CD4-positive, alpha-beta T cell treated with Interleukin-15 for 1 hour (primary cell): Measurements from ENCODE around the gene FLRT1.
"Not testable (repeated sequence)": the region's sequence is repeated elsewhere in the genome, so short reads cannot be mapped to it uniquely, and the experiment has no call there.

Source experiments
- DNase-seq: peaks from one replicate; pipeline ENCODE4 v3.0.0-alpha.2; 2020

FLRT1 gene

DNA sequence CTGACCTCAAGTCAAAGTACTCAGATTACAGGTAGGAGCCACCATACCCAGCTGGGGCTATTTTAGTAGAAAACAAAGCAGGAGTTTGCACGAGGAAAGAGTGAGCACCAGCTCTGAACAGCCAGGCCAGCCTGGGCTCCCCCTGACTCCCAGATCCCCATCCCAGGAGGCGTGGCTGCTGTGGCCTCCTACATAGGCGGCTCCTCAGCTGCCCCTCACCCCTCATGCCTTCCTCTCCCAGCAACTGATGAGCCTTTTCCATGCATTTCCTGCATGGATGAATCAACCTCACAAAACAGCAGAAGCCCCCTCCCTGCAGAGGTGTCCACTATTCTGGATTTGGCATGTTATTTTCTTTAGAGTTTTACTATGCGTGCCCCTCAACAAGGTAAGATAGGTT is 10.5 kb upstream of the FLRT1 start:
- DNase-seq = no peak

DNA sequence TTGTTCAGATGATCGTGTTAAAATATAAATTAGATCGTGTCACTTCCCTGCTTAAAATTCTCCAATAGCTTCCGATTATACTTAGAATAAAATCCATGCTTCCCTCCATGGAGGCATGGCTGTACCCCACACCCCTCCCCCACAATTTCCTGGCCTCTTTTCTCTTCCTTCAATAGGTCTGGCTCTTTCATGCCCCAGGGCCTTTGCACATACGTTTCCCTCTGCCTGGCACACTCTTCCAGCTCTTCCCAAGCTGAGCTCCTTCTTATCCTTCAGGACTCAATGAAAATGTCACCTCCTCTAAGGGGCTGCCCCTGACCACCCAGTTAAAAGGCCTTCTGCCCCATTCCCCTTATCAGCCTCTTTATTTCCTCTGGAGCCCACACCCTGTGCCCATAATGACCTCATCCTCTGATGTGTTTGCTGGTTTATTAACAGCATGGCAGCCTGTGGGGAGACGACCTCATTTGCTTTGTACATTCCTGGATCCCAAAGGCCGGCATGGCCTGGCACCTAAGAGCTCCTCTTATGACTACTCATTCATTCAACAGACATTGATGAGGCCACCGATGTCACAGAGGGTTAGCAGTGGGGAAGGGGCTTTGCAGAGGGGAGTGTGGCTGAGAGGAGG is 9.0 kb upstream of the FLRT1 start:
- no peak for DNase-seq

DNA sequence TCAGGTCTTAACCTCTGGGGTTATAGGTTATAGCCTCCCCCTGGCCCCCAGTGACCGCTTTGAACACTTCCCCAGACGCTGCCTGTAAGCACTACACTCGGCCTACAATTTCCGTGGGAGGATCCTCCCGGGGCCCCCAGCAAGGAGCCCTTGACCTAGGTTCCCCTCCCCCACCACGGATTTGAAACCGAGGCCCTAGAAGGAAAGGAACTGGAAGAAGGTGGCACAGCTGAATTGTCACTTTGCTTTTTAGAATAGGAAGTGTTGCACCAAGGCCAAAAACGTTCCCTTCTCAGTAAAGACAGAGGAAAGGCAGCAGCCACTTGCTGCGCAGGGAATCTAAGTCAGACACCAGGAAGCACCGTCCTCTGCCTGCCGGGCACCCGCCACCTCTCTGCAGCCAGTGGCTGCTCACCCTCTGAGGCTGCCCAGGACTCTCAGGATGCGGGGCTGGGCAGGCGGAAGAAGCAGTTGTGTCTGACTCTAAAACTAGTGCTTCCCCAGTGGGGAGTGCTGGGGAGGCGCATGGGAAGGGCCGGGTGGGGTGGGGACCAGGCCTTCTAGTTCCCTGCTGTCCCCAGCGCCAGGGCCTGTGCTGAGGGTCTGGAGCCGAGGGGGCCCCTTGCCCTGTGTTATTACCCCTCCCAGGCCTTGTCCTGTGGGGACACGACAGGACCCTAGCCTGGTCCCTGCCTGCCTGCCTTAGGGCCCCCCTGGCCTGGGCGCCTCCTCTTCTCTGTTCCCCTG is 7.9 kb upstream of the FLRT1 start:
- no peak for DNase-seq

DNA sequence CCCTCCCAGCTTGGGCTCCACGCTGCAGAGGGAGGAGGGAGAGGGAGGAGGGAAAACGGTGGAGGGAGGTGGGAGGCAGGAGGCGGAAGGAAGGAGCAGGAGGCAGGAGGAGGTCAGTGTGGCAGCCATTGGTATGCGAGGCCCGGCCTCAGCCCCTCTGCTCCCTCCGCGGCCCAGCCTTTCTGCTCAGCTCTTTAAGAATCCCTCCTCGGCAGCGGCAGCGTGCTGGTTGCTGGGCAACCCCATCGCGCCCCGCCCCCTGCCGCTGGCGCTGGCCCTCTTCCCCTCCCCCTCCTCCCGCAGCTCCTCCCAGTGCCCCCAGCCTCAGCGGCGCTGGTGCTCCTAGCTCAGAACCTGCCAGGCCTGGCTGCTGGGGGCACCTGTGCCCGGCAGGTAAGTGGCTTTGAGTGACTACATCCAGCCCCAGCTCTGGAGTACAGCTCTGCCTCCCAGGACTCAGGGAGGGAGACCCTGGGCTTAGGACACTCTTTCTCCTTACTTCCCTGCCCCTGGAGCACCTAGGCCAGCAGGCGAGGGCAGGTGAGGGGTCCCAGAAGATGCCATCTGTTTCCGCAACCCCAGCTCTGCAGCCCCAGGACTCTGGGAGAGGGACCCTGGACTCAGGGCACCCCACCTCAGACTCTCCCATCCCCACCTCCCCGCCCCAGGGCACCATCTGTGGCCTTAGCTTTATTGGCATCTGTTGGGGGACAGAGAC is 7.2 kb upstream of the FLRT1 start:
- no peak for DNase-seq

DNA sequence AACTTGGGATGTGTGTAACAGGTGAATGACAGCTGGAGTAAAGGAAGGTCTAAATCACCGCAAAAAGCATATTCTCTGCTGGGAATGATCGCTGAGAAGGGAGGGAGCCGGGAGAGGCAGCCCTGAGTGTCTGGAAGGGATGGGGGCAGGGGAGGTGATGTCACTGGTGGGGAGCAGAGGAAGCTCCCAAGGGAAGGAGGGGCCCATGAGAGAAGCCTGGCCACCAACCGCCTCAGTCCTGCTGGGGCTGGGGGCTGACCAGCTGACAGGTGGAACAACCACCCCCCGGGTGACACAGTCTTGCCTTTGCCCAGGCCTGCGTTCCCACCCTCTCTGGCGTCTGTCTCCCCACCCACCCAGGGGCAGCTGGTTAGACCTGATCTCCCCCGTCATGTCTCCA is 6.0 kb upstream of the FLRT1 start:
- no peak for DNase-seq

DNA sequence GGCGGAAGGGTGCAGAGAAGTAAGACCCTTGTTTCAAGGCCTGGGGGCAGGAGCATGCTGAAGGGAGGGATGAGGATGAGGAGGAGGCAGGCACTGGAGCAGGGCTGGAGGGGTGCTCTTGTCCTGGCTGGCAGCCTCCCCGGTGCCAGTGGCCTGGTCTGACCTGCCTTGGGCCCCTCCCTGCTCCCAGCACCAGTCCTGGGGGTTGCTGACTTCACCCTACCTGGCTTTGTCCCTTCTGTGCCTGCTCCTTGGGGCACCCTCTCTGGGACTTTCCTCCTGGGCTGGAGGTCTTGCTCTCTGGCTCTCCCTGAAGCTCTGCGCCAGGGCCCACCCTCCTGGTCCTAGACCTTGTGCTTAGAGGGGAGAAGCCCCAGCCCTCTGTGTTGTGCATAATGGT is 4.7 kb upstream of the FLRT1 start:
- no peak for DNase-seq

DNA sequence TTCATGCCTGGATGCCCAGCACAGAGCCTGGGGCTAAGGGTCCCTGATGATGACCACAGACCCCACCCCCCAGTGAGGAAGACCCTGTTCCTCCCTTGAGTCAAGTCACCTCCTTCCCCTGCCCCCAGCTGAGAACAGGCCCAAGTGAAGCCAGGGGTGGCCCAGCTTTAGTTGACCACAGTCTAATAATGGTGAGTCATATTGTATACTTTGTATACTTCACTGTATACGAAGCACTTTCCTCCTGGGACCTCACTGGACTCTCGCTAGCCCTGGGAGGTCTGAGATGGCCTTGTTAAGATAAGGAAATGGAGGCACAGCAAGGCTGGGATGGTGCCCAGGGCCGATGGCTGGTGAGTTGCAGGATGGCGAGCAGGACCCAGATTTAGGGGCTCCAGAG is 3.7 kb upstream of the FLRT1 start:
- DNase-seq = no peak

DNA sequence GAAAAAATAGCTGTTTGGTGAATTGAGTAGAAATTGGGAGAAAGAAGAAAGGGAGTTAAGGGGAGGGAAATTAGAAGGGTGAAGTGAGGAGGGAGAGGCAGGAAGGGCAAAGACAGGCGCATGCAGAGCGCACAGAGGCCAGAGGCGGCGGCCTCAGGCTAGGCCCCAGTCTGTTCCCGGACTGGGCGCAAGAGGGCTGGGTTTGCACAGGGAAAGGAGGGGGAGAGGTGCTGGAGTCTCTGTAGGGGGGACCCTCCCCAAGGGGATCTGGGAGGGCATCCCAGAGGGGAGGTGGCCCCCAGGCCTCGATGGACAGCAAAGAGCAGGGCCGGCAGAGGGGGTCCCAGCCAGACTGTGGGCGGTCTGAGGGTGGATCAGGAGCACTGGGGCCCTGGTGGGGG is 1.3 kb upstream of the FLRT1 start:
- no peak for DNase-seq

DNA sequence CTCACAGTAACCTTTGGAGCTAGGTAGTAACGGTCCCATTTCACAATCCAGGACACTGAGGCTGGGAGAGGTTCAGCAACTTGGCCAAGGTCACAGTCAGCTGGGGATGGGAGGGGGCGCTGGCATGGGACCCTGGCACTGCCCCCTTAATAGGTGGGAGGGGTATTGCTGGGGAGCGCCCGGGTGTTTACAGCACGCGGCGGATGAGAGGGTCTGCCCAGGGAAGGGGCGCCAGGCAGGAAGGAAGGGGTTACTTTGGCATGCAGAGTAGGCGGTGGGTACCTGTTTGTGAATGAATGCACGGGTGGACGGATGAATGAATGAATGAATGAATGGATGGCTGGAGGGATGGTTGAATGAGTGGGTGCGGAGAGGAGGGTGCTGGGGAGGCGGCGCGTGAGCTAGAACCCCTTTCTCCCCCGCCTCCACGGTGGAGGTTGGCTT is 628 bp upstream of the FLRT1 start:
- no peak for DNase-seq

DNA sequence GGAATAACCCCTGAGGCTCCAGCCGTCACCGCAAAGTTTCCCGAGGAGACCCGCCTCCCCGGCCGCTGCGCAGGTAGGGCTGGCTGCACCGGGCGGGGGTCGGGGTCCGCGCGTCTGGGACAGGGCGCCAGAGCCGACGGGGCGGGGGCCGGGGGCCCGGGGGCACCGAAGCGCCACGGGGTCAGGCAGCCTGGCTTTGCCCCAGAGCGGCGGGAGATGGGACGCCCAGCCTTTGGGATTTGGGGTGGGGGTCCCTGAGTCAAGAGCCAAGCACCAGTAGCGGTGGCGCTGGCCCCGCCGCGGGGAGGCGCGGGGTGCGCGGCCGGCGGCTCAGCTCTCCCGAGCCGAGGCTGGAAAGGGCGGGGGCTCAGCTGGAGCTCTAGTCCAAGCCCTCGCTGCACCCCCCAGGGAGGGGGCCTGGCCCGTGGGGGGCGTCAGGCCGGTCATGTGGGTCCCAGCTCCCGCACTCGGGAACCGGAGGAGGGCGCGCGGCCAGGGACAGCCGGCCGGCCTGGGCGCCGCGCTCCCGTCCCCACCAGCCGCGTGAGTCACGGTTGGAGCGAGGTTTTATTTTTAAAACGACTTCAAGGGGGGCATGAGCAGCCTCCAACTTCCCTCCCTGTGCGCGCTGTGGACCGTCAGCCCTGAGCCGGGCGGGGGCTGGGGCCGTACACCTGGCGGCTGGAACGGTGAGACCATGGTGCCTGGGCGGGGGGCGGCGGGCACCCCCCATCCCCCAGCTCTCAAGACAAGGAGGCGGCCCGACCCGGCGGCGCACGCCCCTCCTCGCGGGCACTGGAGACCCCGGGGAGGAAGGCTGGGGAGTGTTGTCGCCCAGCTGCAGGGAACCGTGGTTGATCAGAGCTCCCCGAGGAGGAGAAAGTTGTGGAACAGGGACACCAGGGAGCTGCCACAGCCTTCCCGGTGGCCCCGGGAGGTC is 626 bp downstream of the FLRT1 start:
- no peak for DNase-seq

DNA sequence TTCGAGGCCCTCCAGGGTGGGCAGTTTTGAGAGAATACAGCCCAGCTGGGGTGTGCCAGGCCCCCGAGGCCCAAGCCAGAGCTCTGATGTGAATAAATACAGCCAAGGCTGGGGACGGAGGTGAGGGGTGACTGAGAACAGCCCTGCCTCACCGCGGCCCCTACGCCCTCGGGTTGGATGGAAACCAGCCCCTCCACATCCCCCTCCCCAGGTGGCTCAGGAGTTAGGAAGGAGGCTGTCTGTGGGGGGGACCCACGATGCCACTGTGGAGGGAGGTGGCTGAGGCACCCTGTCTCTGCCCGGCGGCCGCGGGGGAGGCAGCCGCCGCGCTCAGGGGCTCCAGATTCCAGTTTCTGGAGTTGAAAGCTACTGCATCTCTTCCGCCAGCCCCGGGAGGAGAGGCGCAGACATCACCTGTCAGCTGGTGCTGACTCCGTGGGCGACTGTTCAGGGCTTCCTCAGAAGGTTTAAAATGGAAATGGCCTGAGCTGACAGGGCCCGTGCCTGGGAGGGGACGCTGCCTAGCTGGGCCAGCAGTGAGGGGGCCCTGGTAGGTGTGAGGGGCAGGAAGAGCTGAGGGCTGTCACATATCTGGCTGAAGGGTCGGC is 1.4 kb downstream of the FLRT1 start:
- DNase-seq = no peak

DNA sequence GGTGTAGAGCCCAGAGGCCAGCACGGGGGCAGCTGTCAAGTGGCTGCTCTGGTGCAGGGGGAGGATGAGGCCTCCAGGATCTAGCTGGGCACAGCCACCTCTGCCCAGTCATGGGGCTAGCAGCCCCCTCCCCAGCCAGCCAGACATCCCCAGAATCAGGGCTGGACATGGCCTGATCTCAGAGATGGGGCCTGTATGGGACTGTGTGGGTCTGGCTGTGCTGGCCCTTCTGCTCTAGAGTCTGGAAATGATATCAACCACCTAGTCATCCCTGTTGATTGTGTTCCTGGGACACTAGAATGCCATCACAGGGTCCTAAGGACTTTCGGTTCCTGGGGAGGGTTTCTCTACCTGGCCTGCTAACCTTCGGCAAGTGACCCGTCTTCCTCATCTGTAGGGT is 2.8 kb downstream of the FLRT1 start:
- no peak for DNase-seq

DNA sequence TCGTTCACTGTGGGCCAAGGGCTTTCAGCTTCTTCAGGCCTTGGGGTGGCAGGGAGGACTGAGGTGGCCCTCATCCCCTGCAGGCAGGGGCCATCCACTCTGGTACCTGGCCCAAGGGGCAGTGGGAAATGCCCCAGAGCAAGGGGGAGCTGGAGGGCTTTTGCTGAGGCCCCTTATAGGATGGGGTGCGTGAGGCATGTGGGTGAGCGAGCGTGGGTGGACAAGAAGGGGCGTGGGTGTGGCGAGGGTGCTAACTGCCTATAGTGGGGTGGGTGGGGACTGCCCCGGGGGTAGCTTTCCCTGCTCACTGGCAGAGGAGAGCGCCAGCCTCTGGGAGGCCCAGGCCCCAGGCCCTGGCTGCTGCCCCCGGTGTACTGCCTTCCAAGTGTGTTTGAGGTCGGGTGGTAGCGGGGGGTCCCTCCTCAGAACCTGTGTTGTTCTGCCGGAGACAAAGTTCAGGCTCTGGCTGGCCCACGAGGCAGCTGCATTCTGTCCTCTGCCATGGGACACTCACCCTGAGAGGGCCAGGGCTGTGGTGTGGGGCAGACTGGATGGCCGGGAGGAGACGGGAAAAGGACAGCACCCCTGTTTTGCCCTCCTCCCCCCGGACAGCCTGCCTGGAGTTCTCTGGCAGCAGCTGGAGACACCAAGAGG is 3.4 kb downstream of the FLRT1 start:
- no peak for DNase-seq

DNA sequence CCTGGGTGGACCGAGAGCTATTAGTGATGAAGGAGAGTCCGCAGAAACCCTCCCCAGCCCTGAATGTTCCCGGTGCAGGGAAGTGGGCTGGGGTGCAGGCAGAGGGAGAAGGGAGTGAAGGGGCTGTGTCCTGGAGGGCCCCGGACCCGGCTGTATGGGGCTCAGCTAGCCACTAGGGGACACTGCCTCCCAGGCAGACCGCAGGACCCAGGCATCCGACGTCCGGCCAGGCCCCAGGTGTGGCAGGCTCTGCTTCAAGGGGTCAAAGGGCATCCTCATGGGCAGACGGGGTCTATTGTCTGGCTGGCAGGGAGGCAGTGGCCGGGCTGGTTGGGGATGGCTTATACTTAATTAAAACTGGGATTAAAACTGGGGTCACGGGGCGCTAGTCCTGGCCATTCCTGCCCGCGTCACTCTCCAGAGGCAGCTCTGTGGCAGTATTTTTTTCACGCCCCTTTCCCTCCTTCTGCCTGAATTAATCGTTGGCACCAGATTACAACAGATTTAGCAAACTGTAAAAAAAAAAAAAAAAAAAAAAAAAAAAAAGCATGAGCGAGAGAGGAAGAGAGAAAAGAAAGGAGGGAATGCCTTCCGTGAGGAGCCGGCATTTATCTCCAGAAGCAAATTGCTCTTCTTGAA is 5.1 kb downstream of the FLRT1 start:
- DNase-seq = no peak

DNA sequence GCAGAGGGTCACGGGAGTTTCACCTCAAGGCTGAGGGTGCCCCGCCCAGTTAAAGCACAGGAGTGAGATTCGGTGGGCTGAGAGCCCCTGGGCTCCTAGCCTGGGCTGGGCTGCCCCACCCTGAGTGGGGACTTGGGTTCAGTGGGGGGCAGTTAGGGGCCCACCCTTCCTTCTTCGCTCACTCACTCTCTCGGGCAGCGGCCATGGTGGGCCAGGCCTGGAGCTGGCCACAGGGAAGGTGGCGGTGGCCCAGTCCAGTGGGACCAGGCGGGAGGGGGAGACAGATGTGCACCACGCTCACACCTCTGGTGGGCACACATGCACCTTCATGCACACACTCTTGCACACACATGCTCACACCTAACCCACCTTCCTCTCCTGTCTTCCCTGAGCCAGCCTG is 6.1 kb downstream of the FLRT1 start:
- DNase-seq = no peak

DNA sequence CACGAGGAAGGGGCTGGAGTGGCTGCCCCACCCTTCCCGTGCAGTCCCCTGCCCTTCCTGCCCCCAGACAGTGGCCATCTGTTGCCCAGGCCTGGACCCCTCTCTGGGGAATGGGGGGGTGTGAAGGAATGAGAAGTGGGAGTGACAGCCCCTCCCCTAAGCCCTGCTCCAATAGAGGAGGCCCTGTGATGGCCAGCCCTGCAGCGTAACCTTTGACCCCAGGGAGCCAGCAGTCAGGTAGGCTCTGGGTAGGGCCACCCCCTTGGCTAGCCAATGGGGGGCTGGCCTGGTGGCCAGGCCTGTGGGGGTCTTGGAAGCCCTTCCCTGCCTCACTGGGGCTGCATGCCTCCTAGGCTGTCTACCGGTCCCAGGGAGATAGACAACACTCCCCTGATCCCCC is 6.6 kb downstream of the FLRT1 start:
- DNase-seq = no peak

DNA sequence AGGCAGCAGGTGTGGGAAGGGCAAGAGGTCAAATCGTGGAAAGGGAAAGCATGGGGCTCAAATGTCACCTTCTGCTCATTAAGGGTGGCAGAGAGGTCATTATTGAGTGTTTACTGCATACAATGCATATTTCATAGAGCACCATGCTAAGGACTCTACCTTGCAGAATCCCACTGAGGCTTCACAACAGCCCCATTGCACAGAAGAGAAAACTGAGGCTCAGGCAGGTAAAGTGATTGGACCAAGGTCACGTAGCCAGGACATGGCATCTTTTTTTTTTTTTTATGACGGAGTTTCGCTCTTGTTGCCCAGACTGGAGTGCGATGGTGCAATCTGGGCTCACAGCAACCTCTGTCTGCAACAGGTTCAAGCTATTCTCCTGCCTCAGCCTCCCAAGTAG is 7.8 kb downstream of the FLRT1 start:
- no peak for DNase-seq

DNA sequence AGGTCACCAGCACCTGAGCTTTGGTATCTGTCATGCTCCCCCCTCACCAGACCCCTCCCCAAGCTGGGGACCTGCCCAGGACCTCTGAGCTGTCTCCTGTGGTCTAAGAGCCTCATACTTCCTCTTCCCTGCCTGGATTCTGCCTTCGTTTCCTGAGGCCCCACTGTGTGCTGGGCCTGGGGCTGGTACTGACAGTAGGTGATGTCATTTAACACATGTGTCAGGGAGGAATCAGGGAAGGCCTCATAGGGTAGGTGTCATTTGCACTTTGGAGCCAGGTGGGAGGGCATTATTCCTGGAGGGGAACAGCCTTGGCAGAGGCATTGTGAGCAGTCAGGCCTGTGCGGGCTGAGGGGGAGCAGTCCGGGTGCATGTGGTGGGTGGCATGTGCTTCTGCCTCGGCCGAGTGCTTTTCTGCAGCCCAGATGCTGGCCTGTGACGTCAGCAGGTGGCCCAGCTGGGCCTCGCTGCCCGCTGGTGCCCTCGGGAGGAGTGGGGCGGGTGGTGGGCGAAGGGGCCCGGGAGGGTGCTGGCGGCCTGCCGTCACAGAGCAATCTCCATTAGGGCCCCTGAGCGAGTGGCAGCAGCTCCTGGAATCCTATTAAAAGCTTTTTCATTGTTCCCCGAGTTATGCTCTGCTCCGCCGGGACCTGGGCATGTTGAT is 9.1 kb downstream of the FLRT1 start:
- no peak for DNase-seq

DNA sequence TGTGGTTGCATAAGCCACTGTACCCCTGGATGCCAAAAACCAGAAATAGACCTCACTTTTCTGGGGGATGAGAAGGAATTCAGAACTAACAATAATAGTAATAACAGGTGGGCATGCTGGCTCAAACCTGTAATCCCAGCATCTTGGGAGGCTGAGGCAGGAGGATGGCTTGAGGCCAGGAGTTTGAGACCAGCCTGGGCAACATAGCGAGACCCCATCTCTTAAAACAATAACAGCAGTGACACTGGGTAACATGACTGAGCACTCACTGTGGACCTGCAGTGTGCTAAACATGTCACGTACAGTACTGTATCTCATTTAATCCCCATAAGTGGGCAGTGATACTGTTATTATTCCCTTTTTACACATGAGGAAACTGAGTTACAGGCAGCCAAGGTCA is 10.0 kb downstream of the FLRT1 start:
- DNase-seq = no peak

DNA sequence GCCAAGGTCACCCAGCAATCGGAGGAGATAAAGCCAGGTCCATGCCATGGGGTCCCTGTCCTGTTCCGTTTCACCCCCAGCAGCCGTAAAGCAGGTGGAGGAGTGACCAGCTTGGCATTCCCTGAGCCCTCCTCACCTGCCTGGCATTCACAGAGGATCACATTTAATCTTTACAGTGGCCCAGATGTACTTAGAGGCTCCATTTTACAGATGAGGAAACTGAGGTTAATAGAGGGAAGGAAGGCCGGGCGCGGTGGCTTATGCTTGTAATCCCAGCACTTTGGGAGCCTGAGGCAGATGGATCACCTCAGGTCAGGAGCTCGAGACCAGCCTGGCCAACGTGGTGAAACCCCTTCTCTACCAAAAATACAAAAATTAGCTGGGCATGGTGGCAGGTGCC is 11.6 kb downstream of the FLRT1 start:
- not testable (repeated sequence) for DNase-seq
